Stimulated activated effector memory CD8-positive, alpha-beta T cell treated with anti-CD3 and anti-CD28 coated beads, Interleukin-12 subunit alpha, Interleukin-12 subunit beta, amount 100 ng/mL, for 72 hours (primary cell): Measurements from ENCODE around the gene LITAF.

Experiments used
- ATAC-seq: fragments of 150-1000 bp; cut with Tn5 transposase; 2 replicates; pipeline ENCODE4 v1.10.0; 2021
- DNase-seq, 2 donors: peaks; one replicate each; pipeline ENCODE4 v3.0.0; 2021 to 2022; ENCODE audit warnings: low spot score in 2 of 2
- H3K27ac Mint-ChIP-seq: one replicate; pipeline ENCODE4 v1.8.0; 2022; ENCODE audit warnings: mild to moderate bottlenecking, mixed read lengths
- H3K36me3 Mint-ChIP-seq: one replicate; pipeline ENCODE4 v1.8.0; 2022; ENCODE audit warnings: mild to moderate bottlenecking, mixed read lengths
- H3K4me1 Mint-ChIP-seq: one replicate; pipeline ENCODE4 v1.8.0; 2022; ENCODE audit warnings: mixed read lengths
- H3K4me3 Mint-ChIP-seq: one replicate; pipeline ENCODE4 v1.8.0; 2022; ENCODE audit warnings: mild to moderate bottlenecking, mixed read lengths
- H3K9me3 Mint-ChIP-seq: one replicate; pipeline ENCODE4 v1.8.0; 2022; ENCODE audit warnings: mixed read lengths

Gene LITAF

DNA sequence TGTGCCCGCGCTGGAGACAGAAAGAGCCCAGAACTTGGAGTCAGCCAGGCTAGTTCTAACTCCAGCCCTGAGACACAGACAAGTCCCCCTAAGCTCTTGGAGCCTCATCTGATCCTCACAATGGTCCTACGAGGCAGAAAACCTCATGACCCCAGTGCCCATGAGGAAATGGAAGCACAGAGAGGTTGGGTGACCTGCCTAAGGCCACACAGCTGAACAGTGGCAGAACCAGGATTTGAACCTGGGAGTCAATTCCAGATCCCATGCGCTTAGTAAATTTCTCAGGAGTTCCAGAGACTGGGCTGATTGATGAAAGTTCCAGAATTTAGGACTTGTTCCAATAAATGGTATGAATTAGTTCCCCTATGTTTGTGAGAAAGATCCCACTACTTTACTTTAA lies 39.0 kb upstream of the LITAF start:
- H3K9me3 Mint-ChIP-seq: no peaks in the 10 kb centered on the region
- H3K27ac Mint-ChIP-seq: peak overlapping the region; percentile 61
- H3K36me3 Mint-ChIP-seq: no peaks in the 10 kb centered on the region
- DNase-seq: no peak
- H3K4me1 Mint-ChIP-seq: peaks cover 50% of the 10 kb centered on the region
- no peak for ATAC-seq
- no peak overlapping the region for H3K4me3 Mint-ChIP-seq

- Mint-ChIP-seq H3K9me3 (peaks cover 3% of the 10 kb centered on the region), H3K36me3 (no peaks in the 10 kb centered on the region), H3K4me1 (peaks cover 52% of the 10 kb centered on the region), H3K4me3 (peak overlapping the region; percentile 22), H3K27ac (peak overlapping the region; percentile 81)
- ATAC-seq (no peak), DNase-seq (no peak)
Observed at GRCh38 chr16:11624636-11625607, 38.2 kb upstream of the LITAF start.

GRCh38 chr16:11624205-11624604 lies 37.5 kb upstream of the LITAF start:
- Mint-ChIP-seq H3K9me3 (peaks cover 3% of the 10 kb centered on the region), H3K4me3 (peak overlapping the region; percentile 22), H3K4me1 (peaks cover 56% of the 10 kb centered on the region), H3K36me3 (no peaks in the 10 kb centered on the region), H3K27ac (peak overlapping the region; percentile 81)
- no peak for DNase-seq
- ATAC-seq: no peak

DNA sequence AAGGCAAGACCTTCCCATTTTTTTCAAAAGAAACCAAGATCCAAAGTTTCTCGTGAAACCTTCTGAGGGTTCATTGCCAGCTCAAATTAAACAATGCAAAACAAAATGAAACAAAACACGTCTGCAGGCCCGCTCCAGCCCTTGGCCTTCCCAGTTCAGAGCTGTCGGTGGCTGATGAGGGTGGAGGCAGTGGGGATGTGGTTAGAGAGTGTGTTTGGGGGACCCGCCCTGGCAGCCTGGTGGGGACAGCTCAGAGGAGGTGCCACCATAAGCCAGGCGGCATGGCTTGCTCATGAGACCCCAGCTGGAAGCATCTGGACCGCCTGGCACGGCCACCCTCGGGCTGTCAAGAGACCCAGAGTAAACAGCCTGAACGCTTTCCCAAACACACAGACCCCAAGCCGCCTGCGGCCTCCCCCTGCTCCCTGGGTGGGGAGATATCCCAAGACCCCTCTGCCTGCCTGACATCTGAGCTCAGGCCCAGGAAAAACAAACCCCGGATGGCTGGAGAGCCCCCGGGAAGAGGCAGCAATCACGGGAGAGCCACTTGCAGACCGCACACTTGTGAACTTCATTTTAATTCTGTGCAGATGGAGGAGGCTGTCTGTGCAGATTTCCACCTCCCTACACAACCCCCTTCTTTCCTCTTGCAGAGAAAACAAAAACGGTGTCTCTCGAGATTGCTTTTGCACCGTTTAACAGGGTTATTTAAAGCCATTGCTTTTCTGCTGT lies 35.4 kb upstream of the LITAF start:
- H3K27ac Mint-ChIP-seq: peak overlapping the region; percentile 93
- H3K36me3 Mint-ChIP-seq: no peaks in the 10 kb centered on the region
- H3K4me3 Mint-ChIP-seq: peak overlapping the region; percentile 78
- ATAC-seq (peak; percentile 80), DNase-seq (peak; percentile 18 to 72)
- H3K9me3 Mint-ChIP-seq: peaks cover 3% of the 10 kb centered on the region
- peaks cover 61% of the 10 kb centered on the region for H3K4me1 Mint-ChIP-seq

GRCh38 chr16:11621539-11621919 lies 34.8 kb upstream of the LITAF start:
- peaks cover 3% of the 10 kb centered on the region for H3K9me3 Mint-ChIP-seq
- H3K36me3 Mint-ChIP-seq: no peaks in the 10 kb centered on the region
- ATAC-seq (no peak), DNase-seq (peak in 1 of 2 donors; percentile 55)
- H3K27ac Mint-ChIP-seq: peak overlapping the region; percentile 93
- H3K4me1 Mint-ChIP-seq: peaks cover 56% of the 10 kb centered on the region
- peak overlapping the region; percentile 78 for H3K4me3 Mint-ChIP-seq

DNA sequence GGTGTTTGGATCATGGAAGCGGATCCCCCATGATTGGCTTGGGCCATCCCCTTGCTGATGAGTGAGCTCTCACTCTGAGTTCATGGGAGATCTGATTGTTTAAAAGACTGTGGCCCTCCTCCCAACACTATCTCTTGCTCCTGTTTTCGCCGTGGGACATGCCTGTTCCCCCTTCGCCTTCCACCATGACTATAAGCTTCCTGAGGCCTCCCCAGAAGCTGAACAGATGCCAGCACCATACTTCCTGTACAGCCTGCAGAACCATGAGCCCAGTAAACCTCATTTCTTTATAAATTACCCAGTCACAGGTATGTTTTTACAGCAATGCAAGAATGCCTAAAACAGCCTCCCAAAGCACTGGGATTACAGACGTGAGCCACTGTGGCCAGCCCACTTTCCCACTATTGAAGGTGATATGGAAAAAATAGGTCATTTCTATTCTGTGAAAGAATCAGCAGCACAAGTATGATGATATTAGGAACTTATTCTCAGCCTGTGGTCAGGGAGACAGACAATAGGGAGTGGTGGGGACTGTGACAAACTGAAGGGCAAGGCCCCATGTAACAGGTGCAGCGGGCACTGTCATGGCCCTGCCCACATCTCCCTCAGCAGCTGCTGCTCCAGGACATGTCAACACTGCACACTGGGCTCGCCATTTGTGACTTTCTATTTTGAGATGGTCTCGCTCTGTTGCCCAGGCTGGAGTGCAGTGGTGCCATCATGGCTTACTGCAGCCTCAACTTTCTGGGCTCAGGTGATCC lies 33.7 kb upstream of the LITAF start:
- Mint-ChIP-seq H3K9me3 (peaks cover 3% of the 10 kb centered on the region), H3K36me3 (no peaks in the 10 kb centered on the region), H3K27ac (peak overlapping the region; percentile 63), H3K4me1 (peaks cover 56% of the 10 kb centered on the region), H3K4me3 (peak overlapping the region; percentile 78)
- ATAC-seq (no peak), DNase-seq (no peak)

DNA sequence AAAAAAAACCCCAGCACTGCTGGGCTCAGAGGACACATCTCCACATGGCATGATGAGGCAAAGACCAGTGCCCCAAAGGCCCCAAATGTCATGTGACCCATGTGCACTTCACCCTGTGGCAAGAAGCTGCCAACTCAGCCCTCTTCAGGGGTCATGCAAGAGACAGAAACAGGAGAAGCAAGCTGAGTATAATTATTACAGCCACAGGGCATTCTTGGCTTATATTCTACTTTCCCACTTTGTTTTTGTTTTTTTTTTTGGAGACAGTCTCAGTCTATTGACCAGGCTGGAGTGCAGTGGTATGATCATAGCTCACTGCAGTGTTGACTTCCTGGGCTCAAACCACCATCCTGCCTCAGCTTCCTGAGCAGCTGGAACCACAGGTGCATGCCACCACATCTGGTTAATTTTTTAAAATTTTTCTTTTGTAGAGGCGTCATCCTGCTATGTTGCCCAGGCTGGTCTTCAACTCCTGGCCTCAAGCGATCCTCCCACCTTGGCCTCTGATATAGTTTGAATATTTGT lies 32.7 kb upstream of the LITAF start:
- Mint-ChIP-seq H3K27ac (peak overlapping the region; percentile 60), H3K36me3 (no peaks in the 10 kb centered on the region), H3K4me1 (peaks cover 53% of the 10 kb centered on the region), H3K4me3 (peak overlapping the region; percentile 78), H3K9me3 (peaks cover 3% of the 10 kb centered on the region)
- ATAC-seq: peak; percentile 84
- no peak for DNase-seq

DNA sequence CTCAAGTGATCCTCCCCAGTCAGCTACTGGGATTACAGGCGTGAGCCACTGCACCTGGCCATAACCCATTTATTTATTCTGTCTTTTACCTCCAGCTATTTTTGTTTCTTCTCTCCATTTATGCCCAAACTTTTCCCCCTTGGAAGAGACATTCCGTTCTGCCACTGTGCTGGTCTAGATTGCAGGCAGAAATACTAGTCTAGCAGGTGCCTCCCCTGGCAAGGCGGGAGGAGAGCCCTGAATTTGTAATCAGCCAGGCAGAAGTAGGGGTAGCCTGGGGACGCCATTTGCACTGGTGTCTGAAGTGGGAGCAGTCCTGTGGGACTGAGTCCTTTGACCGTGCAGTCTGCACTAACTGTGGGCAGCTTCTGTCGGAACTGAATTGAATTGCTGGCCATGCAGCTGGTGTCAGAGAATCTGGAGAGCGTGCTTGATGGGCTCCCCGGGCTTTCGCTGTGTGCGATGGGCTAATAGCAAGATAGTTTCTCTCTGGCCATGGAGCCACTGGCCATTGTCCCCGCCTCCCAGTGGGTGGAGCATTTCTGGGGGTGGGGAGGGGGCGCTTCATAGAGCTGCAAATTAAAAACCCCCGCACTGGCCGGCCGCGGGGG lies 31.5 kb upstream of the LITAF start:
- peaks cover 3% of the 10 kb centered on the region for H3K9me3 Mint-ChIP-seq
- no peaks in the 10 kb centered on the region for H3K36me3 Mint-ChIP-seq
- H3K27ac Mint-ChIP-seq: peak overlapping the region; percentile 56
- DNase-seq (no peak), ATAC-seq (no peak)
- peaks cover 55% of the 10 kb centered on the region for H3K4me1 Mint-ChIP-seq
- no peak overlapping the region for H3K4me3 Mint-ChIP-seq

DNA sequence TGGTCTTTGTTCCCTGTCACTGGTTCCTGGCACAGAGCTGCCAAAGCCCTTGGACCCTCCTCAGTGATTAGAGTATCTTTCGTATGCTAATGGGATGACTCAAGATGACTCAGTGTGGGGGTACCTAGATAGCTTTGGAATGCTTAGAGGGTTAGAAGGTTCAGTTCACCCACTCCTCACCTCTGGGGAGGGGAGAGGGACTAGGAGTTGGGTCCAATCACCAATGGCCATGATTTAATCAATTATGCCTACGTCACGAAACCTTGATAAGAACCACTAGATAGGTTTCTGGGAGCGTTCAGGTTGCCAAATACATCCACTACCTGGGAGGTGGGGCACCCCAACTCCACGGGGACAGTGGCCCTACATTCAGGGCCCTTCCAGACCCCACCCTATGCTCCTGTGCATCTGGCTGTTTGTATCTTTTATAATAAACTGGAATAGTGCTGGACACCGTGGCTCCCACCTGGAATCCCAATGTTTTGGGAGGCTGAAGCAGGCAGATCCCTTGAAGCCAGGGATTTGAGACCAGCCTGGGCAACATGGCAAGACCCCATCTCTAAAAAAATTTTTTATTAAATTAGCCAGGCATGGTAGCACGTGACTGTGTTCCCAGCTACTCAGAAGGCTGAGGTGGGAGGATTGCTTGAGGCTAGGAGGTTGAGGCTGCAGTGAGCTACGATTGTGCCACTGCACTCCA lies 29.2 kb upstream of the LITAF start:
- H3K4me3 Mint-ChIP-seq: no peak overlapping the region
- H3K27ac Mint-ChIP-seq: no peak overlapping the region
- no peak for ATAC-seq
- peaks cover 42% of the 10 kb centered on the region for H3K4me1 Mint-ChIP-seq
- H3K9me3 Mint-ChIP-seq: peaks cover 3% of the 10 kb centered on the region
- no peak for DNase-seq
- no peaks in the 10 kb centered on the region for H3K36me3 Mint-ChIP-seq

- DNase-seq: no peak
- H3K27ac Mint-ChIP-seq: no peak overlapping the region
- H3K4me3 Mint-ChIP-seq: peak overlapping the region; percentile 51
- H3K9me3 Mint-ChIP-seq: no peaks in the 10 kb centered on the region
- ATAC-seq: no peak
- peaks cover 30% of the 10 kb centered on the region for H3K4me1 Mint-ChIP-seq
- no peaks in the 10 kb centered on the region for H3K36me3 Mint-ChIP-seq
Observed at GRCh38 chr16:11614587-11615175, 28.0 kb upstream of the LITAF start.

DNA sequence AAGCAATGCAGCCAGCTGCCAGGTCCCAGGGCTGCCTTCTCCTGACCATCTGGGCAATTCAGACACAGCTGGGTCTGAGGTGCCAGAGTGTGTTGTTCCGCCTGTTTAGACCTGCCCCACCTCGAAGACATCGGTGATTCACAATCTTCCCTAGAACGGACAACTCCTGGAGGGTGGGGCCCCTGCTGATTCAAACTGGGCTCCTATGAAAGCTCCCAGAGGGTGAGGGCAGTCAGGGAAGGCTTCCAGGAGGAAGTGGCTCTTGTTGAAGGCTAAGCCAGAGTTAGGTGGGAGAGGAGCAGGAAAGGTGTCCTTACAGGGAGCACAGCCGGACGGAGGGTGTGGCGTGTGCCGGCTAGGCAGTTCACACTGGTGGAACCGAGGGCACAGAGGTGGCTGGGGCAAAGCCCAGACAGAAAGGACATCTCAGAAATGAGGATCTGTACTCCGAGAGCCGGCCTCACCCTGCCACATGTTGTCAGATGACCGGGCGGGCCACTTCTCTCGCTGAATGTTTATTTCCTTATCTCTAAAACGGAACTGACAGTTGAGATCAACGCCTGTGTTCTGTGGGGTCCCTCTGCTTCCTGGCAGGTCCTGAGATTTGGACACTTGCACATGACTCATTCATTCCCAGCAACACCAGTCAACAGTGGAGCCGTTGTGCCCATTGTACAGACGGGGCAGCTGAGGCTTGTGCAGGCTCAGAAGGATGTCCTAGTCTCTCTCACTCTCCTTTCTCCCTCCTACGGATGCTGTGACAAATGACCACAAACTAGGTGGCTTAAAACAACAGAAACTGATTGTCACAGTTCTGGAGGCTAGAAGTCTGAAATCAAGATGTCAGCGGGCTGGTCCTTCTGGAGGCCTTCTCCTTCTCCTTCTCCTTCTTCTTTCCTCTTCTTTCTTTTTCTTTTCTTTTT lies 26.9 kb upstream of the LITAF start:
- ATAC-seq (peak; percentile 94), DNase-seq (peak; percentile 15 to 68)
- Mint-ChIP-seq H3K27ac (peak overlapping the region; percentile 80), H3K4me3 (peak overlapping the region; percentile 51), H3K36me3 (no peaks in the 10 kb centered on the region), H3K9me3 (no peaks in the 10 kb centered on the region), H3K4me1 (peaks cover 23% of the 10 kb centered on the region)

GRCh38 chr16:11612665-11613025 lies 25.9 kb upstream of the LITAF start:
- ATAC-seq: no peak
- H3K9me3 Mint-ChIP-seq: no peaks in the 10 kb centered on the region
- no peak overlapping the region for H3K4me3 Mint-ChIP-seq
- H3K27ac Mint-ChIP-seq: peak overlapping the region; percentile 80
- H3K36me3 Mint-ChIP-seq: no peaks in the 10 kb centered on the region
- DNase-seq: no peak
- peaks cover 16% of the 10 kb centered on the region for H3K4me1 Mint-ChIP-seq
